Skeletal muscle tissue (tissue), 4 donors: ENCODE measurements around the gene RPS6KL1. TPM values are rescaled to one million over a fixed set of nuclear protein-coding genes. Genes with fewer than 3 reads are reported as not detected.

ENCODE experiments used
- H3K27ac ChIP-seq: one replicate; pipeline ENCODE4 v1.7.0; 2013; ENCODE audit warnings: mild to moderate bottlenecking, low read depth, low read length, inconsistent platforms
- H3K27me3 ChIP-seq, 3 donors: one replicate each; pipeline ENCODE4 v1.7.0; 2013; ENCODE audit warnings: low read length in 3 of 3; ENCODE audit not compliant: control insufficient read depth in 3 of 3, insufficient read depth in 3 of 3
- H3K36me3 ChIP-seq, 3 donors: one replicate each; pipeline ENCODE4 v1.7.0; 2013; ENCODE audit warnings: low read length in 3 of 3; ENCODE audit not compliant: control insufficient read depth in 3 of 3, insufficient read depth in 3 of 3
- H3K4me1 ChIP-seq, 3 donors: one replicate each; pipeline ENCODE4 v1.7.0; 2013; ENCODE audit warnings: low read length in 3 of 3, mild to moderate bottlenecking in 3 of 3; ENCODE audit not compliant: control insufficient read depth in 3 of 3, insufficient read depth in 3 of 3
- H3K4me3 ChIP-seq, 3 donors: one replicate each; pipeline ENCODE4 v1.7.0; 2013; ENCODE audit warnings: low read length in 3 of 3
- H3K9ac ChIP-seq, 3 donors: one replicate each; pipeline ENCODE4 v1.7.0; 2013; ENCODE audit warnings: low read length in 3 of 3, mild to moderate bottlenecking in 3 of 3, moderate library complexity in 2 of 3, low read depth in 1 of 3
- H3K9me3 ChIP-seq, 3 donors: one replicate each; pipeline ENCODE4 v1.7.0; 2013; ENCODE audit warnings: low read length in 3 of 3; ENCODE audit not compliant: control insufficient read depth in 3 of 3
- total RNA-seq: library from RNA; depleted of rRNA; stranded (reverse); fragments of >200 nt; gene quantifications from one replicate; pipeline ENCODE4 v1.2.3, GENCODE V29; 2014
- donor health status: Osteomylitis.

Gene RPS6KL1
- total RNA-seq, 1 donor from 2014 or later: 3.1 TPM

DNA sequence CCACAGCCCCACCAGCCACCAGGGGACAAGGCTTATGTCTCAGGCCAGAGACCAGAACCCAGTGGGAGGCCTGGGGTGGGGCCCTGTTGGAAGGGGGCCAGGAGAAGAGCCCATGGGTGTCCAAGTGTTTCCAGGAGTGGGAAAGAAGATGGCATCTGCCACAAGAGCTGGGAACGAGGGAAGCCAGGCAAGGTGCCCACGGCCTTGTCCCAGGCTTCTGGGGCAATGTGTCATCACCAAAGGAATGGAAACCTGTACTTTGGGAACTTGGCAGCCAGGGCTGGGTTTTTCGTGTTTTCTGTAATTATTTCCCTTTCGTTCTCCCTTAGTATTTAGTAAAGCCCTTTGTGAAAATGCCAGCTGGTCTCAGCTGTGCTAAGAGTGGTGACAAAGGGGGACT is 37.7 kb upstream of the RPS6KL1 start:
- H3K4me1 ChIP-seq: peaks cover 12 to 22% (median 20%) of the 10 kb centered on the region in 3 donors
- no peaks in the 10 kb centered on the region for H3K9me3 ChIP-seq

GRCh38 chr14:74959596-74960180 is 36.6 kb upstream of the RPS6KL1 start:
- Histone ChIP-seq H3K4me3 (no peak overlapping the region), H3K27ac (no peak overlapping the region), H3K36me3 (no peaks in the 10 kb centered on the region), H3K9me3 (no peaks in the 10 kb centered on the region), H3K9ac (no peak overlapping the region), H3K4me1 (peaks cover 12 to 29% (median 21%) of the 10 kb centered on the region in 3 donors), H3K27me3 (peaks cover 0 to 4% (median 3%) of the 10 kb centered on the region in 3 donors)

More for the DNA sequence above, 37.7 kb upstream of the RPS6KL1 start:
- H3K27ac ChIP-seq: no peak overlapping the region
- no peaks in the 10 kb centered on the region for H3K36me3 ChIP-seq
- no peaks in the 10 kb centered on the region for H3K27me3 ChIP-seq
- no peak overlapping the region for H3K9ac ChIP-seq
- no peak overlapping the region for H3K4me3 ChIP-seq

- no peaks in the 10 kb centered on the region for H3K9me3 ChIP-seq
- peaks cover 0 to 10% (median 3%) of the 10 kb centered on the region in 3 donors for H3K27me3 ChIP-seq
- no peak overlapping the region for H3K4me3 ChIP-seq
- no peaks in the 10 kb centered on the region for H3K36me3 ChIP-seq
- H3K9ac ChIP-seq: peak overlapping the region in 1 of 3 donors; percentile 73
- H3K4me1 ChIP-seq: peaks cover 17 to 34% (median 22%) of the 10 kb centered on the region in 3 donors
- H3K27ac ChIP-seq: no peak overlapping the region
Measured at GRCh38 chr14:74956280-74957072, 33.4 kb upstream of the RPS6KL1 start.

DNA sequence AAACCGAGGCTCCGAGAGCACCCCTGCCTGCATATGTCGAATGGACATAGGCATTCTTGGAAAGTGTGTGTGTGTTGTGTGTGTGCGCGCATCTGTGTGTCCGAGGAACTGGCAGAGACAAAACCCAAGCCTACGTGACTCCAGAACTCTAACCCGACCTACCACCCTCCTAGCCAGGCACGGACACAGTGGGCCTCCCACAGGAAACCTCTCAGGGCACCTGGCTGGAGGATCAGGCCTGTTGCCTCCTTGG is 32.9 kb upstream of the RPS6KL1 start:
- Histone ChIP-seq H3K27me3 (peaks cover 0 to 10% (median 3%) of the 10 kb centered on the region in 3 donors), H3K9ac (peak overlapping the region in 2 of 3 donors; percentile 46 to 73), H3K9me3 (no peaks in the 10 kb centered on the region), H3K4me1 (peaks cover 17 to 35% (median 26%) of the 10 kb centered on the region in 3 donors), H3K36me3 (no peaks in the 10 kb centered on the region), H3K27ac (no peak overlapping the region), H3K4me3 (peak overlapping the region in 1 of 3 donors; percentile 65)

DNA sequence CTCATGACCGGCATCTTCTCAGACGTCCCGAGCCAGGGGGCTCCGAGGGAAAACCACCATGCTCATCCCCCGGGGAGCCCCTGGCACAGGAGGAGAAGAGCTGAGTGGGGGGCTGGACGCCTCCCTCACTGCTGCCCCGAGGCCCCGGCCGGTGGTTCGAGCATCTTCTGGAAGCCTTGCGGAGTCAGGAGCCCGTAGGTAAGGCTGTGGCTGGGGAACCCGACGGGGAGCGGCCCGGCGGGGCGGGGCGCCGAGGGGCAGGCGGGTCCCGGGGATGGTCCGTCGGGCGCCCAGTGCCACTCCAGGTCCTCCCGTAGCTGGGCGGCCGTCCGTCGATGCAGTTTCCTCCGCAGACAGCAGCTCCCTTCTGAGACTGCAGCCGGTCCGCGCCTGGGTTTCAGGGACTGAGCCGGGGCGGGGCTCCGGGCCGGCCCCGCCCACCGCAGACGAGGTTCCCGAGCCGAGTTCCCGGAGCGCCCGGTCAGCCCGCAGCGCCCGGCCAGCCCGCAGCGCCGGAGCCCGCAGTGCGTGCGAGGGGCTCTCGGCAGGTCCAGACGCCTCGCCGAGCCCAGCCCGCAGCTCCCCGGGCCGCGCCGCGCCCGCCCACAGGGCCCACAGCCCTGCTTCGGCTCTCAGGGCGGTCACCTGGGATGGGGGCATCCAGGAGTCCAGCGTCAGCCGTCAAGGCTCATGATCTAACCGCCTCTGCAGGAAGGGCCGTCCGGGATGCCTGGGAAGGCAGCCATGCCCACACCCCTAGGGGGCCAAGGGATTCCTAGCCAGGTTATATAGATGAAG is 32.4 kb upstream of the RPS6KL1 start, which contains the start of gene PGF:
PGF (minus strand) TSS at position 369 of the 798 bp plus-strand sequence; CDS start at position 14, 355 bp downstream.
- H3K27ac ChIP-seq: no peak within 1 kb of the TSS
- peaks cover 0 to 10% (median 3%) of the 10 kb centered on the region in 3 donors for H3K27me3 ChIP-seq
- H3K4me1 ChIP-seq: peaks cover 17 to 35% (median 27%) of the 10 kb centered on the region in 3 donors
- H3K9ac ChIP-seq: peak within 1 kb of the TSS; percentile 43 to 73 (median 46)
- H3K4me3 ChIP-seq: peak within 1 kb of the TSS; percentile 63 to 67 (median 65)
- H3K36me3 ChIP-seq: no peaks in the 10 kb centered on the region
- no peaks in the 10 kb centered on the region for H3K9me3 ChIP-seq

GRCh38 chr14:74954947-74955228 is 31.8 kb upstream of the RPS6KL1 start:
- H3K27ac ChIP-seq: no peak overlapping the region
- no peaks in the 10 kb centered on the region for H3K36me3 ChIP-seq
- peak overlapping the region; percentile 43 to 73 (median 46) for H3K9ac ChIP-seq
- H3K27me3 ChIP-seq: peaks cover 0 to 10% (median 3%) of the 10 kb centered on the region in 3 donors
- H3K9me3 ChIP-seq: no peaks in the 10 kb centered on the region
- H3K4me3 ChIP-seq: peak overlapping the region; percentile 63 to 67 (median 65)
- H3K4me1 ChIP-seq: peaks cover 17 to 35% (median 27%) of the 10 kb centered on the region in 3 donors

DNA sequence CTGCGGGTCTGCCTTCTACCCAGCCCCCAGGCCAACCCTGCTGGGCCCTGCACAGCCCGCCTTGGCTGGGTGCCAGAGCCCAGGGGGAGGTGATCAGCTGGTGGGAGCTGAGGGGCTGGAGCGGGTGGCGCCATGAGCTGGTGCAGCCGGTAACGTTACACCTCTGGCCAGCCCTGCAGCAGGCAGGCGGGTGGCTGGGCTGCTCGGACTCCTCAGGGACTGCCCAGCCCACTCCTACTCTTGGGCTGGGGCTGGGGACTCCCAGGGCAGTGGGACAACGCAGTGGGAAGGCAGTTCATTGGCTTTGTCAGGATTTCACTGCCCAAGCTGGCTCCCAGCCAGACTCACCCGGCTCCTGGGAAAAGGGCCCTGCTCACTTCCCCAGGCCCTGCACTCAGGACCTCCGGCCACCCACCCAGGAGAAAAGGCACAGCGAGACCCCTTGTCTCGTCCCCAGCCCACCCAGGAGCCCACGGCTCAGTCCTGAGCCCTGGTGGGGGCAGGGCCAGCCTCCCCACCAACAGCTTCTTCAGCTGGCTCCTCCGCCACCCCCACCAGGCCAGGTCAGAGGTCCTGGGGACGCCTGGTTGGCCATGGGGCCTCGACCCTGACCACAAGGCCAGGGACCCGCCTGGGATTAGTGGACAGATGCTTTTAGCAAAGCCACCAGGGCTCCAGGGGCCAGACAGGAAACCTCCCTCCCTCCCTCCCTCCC is 31.3 kb upstream of the RPS6KL1 start:
- Histone ChIP-seq H3K27ac (no peak overlapping the region), H3K4me1 (peaks cover 17 to 35% (median 27%) of the 10 kb centered on the region in 3 donors), H3K27me3 (peaks cover 0 to 10% (median 3%) of the 10 kb centered on the region in 3 donors), H3K9ac (peak overlapping the region in 2 of 3 donors; percentile 46 to 73), H3K36me3 (no peaks in the 10 kb centered on the region), H3K9me3 (no peaks in the 10 kb centered on the region), H3K4me3 (peak overlapping the region; percentile 63 to 67 (median 65))

GRCh38 chr14:74953686-74954085 is 30.6 kb upstream of the RPS6KL1 start:
- Histone ChIP-seq H3K4me1 (peaks cover 17 to 35% (median 27%) of the 10 kb centered on the region in 3 donors), H3K27me3 (peaks cover 0 to 10% (median 3%) of the 10 kb centered on the region in 3 donors), H3K9me3 (no peaks in the 10 kb centered on the region), H3K9ac (peak overlapping the region in 1 of 3 donors; percentile 73), H3K36me3 (no peaks in the 10 kb centered on the region), H3K27ac (no peak overlapping the region), H3K4me3 (peak overlapping the region; percentile 56 to 65 (median 63))

- peaks cover 17 to 35% (median 29%) of the 10 kb centered on the region in 3 donors for H3K4me1 ChIP-seq
- H3K36me3 ChIP-seq: no peaks in the 10 kb centered on the region
- no peak overlapping the region for H3K27ac ChIP-seq
- H3K9me3 ChIP-seq: no peaks in the 10 kb centered on the region
- peaks cover 0 to 10% (median 3%) of the 10 kb centered on the region in 3 donors for H3K27me3 ChIP-seq
- H3K9ac ChIP-seq: peak overlapping the region in 1 of 3 donors; percentile 25
- peak overlapping the region in 1 of 3 donors; percentile 6 for H3K4me3 ChIP-seq
Measured at GRCh38 chr14:74952697-74953484, 29.8 kb upstream of the RPS6KL1 start.
